Measurements from ENCODE around the gene SIGLEC9.
"Not testable (repeated sequence)": the region's sequence is repeated elsewhere in the genome, so short reads cannot be mapped to it uniquely, and the experiment has no call there.

SIGLEC9 gene

GRCh38 chr19:51123381-51123800, 1.3 kb upstream of the SIGLEC9 start:
- no peak for DNase-seq (ENCODE audit: low read depth in 1 of 2, low spot score in 1 of 2)

GRCh38 chr19:51123802-51124201, 904 bp upstream of the SIGLEC9 start:
- DNase-seq (ENCODE audit: low read depth in 1 of 2, low spot score in 1 of 2): no peak

- no peak for DNase-seq (ENCODE audit: low read depth in 1 of 2, low spot score in 1 of 2)
Measured at GRCh38 chr19:51124216-51124615, 490 bp upstream of the SIGLEC9 start.

GRCh38 chr19:51125421-51126075, 842 bp downstream of the SIGLEC9 start:
- no peak for DNase-seq (ENCODE audit: low read depth in 1 of 2, low spot score in 1 of 2)

GRCh38 chr19:51127032-51127431, 2.3 kb downstream of the SIGLEC9 start:
- no peak for DNase-seq (ENCODE audit: low read depth in 1 of 2, low spot score in 1 of 2)

- no peak for DNase-seq (ENCODE audit: low read depth in 1 of 2, low spot score in 1 of 2)
Measured at GRCh38 chr19:51127755-51128154, 3.0 kb downstream of the SIGLEC9 start.

- no peak for DNase-seq (ENCODE audit: low read depth in 1 of 2, low spot score in 1 of 2)
Measured at GRCh38 chr19:51128227-51128626, 3.5 kb downstream of the SIGLEC9 start.

GRCh38 chr19:51129716-51130115, 5.0 kb downstream of the SIGLEC9 start:
- DNase-seq (ENCODE audit: low read depth in 1 of 2, low spot score in 1 of 2): no peak

GRCh38 chr19:51131780-51132680, 7.3 kb downstream of the SIGLEC9 start:
- no peak for DNase-seq (ENCODE audit: low read depth in 1 of 2, low spot score in 1 of 2)

GRCh38 chr19:51135004-51135403, 10.3 kb downstream of the SIGLEC9 start:
- DNase-seq (ENCODE audit: low read depth in 1 of 2, low spot score in 1 of 2): no peak

GRCh38 chr19:51135986-51136762, 11.5 kb downstream of the SIGLEC9 start:
- no peak for DNase-seq (ENCODE audit: low read depth in 1 of 2, low spot score in 1 of 2)

- DNase-seq (ENCODE audit: low read depth in 1 of 2, low spot score in 1 of 2): no peak
Measured at GRCh38 chr19:51136851-51137551, 12.3 kb downstream of the SIGLEC9 start.

GRCh38 chr19:51137792-51138425, 13.2 kb downstream of the SIGLEC9 start:
- DNase-seq (ENCODE audit: low read depth in 1 of 2, low spot score in 1 of 2): no peak

- DNase-seq (ENCODE audit: low read depth in 1 of 2, low spot score in 1 of 2): no peak
Measured at GRCh38 chr19:51138549-51138979, 13.9 kb downstream of the SIGLEC9 start.

- DNase-seq (ENCODE audit: low read depth in 1 of 2, low spot score in 1 of 2): no peak
Measured at GRCh38 chr19:51139299-51140014, 14.8 kb downstream of the SIGLEC9 start.

- DNase-seq (ENCODE audit: low read depth in 1 of 2, low spot score in 1 of 2): no peak
Measured at GRCh38 chr19:51140441-51140840, 15.7 kb downstream of the SIGLEC9 start.

GRCh38 chr19:51141181-51141580, 16.5 kb downstream of the SIGLEC9 start:
- DNase-seq (ENCODE audit: low read depth in 1 of 2, low spot score in 1 of 2): no peak

- DNase-seq (ENCODE audit: low read depth in 1 of 2, low spot score in 1 of 2): no peak
Measured at GRCh38 chr19:51142119-51142518, 17.4 kb downstream of the SIGLEC9 start, which contains the start of gene SIGLEC7. Gene SIGLEC7, plus strand, starts transcription at chr19:51142301. Its CDS starts 69 bp downstream, at chr19:51142370.

GRCh38 chr19:51142809-51143475, 18.2 kb downstream of the SIGLEC9 start:
- DNase-seq (ENCODE audit: low read depth in 1 of 2, low spot score in 1 of 2): not testable (repeated sequence)

All from activated T-helper 1 cell treated with anti-CD3 and anti-CD28 coated beads, Interleukin-2, amount 50 U/mL, for 16 hours (primary cell).